HG03521 (cell line): ENCODE results near the gene GPD1L.
"Not testable (repeated sequence)": the region's sequence is repeated elsewhere in the genome, so short reads cannot be mapped to it uniquely, and the experiment has no call there.

Experiments used
- ATAC-seq: cut with Tn5 transposase; IDR thresholded peaks from one replicate; pipeline ENCODE4 v1.9.1; 2021; ENCODE audit warnings: mild to moderate bottlenecking, moderate library complexity; ENCODE audit not compliant: unreplicated experiment

Gene GPD1L

GRCh38 chr3:32177702-32178198, 71.3 kb downstream of the GPD1L start:
- peak; percentile 56 for ATAC-seq

DNA sequence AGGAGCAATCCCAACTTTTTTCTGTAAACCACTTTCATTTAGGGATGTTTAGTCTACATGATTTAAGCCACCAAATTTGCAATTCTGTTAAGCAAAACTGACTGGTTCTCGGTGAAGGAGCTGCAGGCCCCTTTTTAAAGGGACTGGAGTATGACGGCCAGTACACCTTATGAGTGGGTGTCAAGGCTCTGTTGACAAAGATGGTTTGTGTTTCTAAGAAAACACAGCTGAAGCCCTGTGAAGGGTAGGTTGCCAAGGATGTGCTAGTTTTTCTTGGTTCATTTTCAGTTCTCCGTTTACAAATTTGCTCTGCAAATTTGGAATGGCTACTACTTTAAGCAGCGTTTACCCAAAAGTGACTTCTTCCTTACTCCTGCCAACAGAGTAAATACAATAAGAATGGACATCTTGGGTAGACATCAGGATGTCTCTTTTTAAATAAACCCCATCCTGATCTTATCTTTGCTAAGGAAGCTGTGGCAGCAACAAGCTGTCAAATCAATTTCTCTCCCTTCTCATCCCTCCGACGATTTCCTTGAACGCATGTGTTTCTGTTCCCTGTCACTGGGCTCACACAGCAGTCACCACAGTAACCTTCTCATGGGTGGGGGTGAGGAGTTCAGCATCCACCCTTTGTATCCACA, 73.8 kb downstream of the GPD1L start:
- no peak for ATAC-seq

- ATAC-seq: no peak
Observed at GRCh38 chr3:32181365-32181764, 74.9 kb downstream of the GPD1L start.

DNA sequence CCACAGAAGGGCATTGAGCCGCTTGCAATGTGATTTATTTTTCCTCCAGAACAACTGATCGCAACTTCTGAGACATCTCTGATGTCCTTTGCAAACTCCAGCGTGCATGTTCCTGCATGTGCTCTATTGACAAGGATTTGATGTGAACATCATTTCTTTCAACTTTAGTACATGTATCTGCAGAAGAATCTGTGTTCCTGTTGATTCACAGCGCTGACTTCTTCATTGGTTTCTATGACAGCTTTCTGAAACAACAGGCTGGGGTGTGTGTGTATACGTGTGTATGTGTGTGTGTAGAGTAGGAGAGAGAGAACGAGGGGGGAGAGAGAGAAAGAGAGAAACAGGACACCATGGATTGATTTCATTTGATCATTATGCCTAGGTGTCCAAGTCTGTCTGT, 75.4 kb downstream of the GPD1L start:
- no peak for ATAC-seq

DNA sequence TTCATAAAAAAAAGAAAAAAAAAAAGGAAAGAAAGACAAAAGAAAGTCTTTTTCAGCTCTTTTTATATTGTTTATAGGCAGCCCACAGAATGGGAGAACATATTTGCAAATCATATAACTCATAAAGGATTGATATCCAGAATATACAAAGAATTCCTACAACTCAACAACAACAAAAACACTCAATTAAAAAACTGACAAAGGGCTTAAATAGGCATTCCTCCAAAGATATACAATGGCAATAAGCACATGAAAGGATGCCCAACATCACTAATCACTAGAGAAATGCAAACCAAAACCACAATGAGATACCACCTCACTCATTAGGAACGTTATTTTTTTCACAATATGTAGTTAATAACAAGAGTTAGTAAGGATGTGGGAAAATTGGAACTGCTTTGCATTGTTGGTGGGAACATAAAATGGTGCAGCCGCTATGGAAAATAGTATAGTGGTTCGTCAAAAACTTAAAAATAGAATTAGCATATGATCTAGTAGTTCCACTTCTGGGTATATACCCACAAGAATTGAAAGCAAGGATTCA, 77.8 kb downstream of the GPD1L start:
- ATAC-seq: no peak

DNA sequence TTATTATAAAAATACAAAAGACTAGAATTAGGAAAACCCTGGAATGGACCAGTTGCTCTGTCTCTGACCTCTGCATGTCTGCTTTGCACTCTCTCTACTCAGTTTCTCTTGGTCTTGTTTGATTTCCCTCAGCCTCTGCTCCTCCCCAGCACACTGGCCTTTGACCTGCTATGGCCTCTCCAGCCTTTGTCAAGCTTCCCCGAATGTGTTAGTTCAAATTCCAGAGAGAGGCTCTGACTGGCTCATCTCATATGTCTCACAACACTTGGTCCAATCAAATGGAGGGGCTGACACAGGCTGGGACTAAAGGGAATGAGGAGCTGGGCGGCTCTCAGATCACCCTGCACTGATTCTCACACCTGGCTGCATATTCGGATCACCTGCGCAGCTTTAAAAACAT, 79.7 kb downstream of the GPD1L start:
- ATAC-seq: no peak

DNA sequence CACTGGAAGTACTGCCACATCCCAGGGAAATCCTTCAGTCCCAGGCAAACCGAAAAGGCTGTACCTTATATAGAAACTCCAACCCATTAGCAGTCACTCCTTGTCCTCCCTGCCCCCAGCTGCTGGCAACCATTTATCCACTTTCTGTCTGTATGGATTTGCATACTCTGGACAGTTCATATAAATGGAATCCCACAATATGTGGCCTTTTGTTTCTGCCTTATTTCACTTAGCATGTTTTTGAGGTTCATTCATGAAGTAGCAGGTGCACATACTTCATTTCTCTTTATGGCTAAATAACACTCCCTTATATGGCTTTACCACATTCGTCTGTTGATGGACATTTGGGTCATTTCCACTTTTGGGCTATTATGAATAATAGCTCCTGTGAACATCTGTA, 80.5 kb downstream of the GPD1L start:
- no peak for ATAC-seq

GRCh38 chr3:32189693-32190092, 83.3 kb downstream of the GPD1L start:
- ATAC-seq: no peak

- ATAC-seq: not testable (repeated sequence)
Observed at GRCh38 chr3:32190556-32190955, 84.1 kb downstream of the GPD1L start.

GRCh38 chr3:32193101-32193500, 86.7 kb downstream of the GPD1L start:
- no peak for ATAC-seq

DNA sequence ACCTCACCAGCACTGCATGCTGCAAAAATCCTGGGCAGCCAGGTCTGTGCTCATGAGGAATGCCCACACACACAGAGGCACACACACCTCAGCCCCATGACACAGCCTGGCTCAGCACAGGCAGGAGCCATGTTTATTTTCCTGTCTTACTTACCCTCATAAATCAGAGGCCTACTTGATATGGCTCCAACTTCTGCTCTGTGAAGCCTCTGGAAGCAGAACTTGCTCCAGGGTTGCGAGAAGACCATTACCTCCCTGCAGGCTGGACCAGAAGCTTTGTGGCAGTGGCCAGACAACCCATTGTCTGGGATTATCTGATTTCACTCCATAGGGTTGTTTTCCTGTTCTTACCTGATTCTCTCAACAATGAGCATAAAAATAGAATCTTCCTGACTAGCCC, 88.2 kb downstream of the GPD1L start:
- no peak for ATAC-seq

- ATAC-seq: no peak
Observed at GRCh38 chr3:32195995-32196540, 89.6 kb downstream of the GPD1L start.

DNA sequence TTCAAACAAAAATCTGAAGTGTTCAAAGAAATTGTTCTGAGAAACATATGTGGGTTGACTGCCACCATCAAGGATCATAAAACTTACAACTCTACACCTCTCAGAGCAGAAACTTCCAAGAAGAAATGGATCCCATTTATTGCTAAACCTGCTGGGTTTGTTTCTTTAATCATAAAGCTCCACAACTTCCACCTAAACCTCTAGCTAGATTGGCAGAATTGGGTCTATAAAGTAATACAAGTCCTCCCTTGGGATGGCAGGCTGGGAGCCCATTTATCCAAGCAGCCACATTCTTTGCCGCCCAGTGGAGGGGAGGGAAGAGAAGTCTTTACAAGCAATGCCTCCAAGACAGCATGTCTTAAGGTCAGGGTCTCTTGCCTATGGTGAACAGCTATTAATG, 91.6 kb downstream of the GPD1L start:
- no peak for ATAC-seq

DNA sequence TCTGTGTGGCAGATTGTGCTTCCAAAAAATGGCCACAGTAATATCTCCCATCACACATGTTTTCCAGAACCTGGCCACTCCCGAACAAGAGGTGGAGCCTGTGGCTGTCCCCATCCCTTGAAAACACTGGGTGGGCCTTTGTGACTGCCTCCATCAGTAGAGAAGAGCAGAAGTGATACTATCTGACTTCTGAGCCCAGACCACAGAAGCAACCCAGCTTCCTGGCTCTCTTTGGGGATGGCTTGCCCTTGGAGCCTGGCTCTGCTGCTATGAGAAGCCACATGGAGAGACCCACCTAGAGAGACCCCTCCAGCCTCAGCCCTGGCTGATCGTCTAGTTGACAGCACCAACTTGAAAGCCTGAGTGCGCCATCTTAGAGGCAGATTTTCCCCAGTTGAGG, 92.3 kb downstream of the GPD1L start:
- ATAC-seq: no peak

GRCh38 chr3:32200490-32200889, 94.1 kb downstream of the GPD1L start:
- ATAC-seq: no peak

- no peak for ATAC-seq
Observed at GRCh38 chr3:32200992-32201758, 94.8 kb downstream of the GPD1L start.

- ATAC-seq: no peak
Observed at GRCh38 chr3:32202496-32202895, 96.1 kb downstream of the GPD1L start.

DNA sequence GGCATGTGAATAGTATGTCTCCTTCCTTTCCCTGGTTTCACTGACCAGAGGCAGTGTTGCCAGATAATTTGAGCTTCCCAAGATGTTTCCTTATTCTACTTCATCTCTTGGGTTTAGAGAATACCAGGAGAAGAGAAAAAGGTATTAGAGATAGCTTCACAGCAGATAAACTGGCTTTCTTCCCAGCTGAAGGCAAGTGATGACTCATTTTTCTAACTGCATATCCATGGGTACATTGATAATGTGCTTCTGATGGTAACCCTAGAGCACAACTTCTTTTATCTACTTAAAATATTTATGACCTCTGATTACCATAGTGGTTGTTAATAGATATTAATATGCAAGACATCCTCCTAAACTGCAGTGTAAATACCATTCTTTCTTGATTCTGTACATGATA, 97.4 kb downstream of the GPD1L start:
- ATAC-seq: no peak

GRCh38 chr3:32208447-32208846, 102.0 kb downstream of the GPD1L start:
- no peak for ATAC-seq

DNA sequence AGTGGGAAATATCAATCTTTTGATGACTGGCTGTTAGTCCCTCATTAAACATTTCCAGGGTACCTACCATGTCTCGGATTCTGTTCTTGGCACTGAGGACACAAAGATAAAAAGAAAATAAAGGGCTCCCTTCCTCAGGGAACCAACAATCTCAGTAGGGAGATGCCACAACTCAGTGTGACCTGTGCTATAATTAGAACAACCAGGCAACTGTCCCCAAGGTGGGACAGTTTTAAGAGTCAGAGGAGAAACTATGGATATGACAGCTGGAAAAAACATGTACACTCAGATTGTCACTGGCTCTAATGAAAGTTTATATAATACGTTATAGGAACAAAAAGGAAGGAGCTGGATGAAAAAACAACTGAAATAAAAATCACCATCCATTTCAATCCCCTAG, 108.8 kb downstream of the GPD1L start:
- no peak for ATAC-seq

DNA sequence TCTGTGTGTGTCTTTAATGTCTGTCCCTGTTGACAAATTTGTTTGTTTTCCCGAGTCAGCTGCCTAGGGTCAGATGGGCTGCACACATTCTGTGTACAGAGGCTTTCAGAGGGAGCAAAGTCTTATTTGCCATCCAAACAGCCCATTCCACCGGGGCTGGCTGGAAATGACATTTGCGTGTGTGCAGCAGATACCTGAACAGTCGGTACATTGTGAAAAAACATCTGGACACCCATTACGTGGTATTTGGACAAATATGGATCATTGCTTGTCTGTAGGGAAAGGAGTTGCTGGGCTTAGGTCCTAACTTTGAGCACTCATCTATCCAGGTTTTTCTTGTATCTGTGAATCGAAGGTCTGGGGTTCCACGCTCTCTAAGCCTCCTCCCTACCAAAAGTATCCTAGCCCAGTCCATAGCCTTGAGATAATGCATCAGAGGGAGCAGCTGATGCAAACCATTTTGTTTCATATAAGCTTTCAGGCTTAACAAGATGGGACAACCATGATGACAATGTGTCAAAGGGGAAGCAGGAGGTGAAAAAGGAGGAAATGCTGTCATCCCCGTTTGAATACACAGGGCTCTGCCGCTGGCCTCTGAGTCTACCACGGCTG, 109.9 kb downstream of the GPD1L start:
- ATAC-seq: no peak
